ENCODE data around the gene ATF2.
A peak's percentile ranks its signal among the peaks of the same experiment; 100 is the strongest.

The ATF2 gene, protein sequence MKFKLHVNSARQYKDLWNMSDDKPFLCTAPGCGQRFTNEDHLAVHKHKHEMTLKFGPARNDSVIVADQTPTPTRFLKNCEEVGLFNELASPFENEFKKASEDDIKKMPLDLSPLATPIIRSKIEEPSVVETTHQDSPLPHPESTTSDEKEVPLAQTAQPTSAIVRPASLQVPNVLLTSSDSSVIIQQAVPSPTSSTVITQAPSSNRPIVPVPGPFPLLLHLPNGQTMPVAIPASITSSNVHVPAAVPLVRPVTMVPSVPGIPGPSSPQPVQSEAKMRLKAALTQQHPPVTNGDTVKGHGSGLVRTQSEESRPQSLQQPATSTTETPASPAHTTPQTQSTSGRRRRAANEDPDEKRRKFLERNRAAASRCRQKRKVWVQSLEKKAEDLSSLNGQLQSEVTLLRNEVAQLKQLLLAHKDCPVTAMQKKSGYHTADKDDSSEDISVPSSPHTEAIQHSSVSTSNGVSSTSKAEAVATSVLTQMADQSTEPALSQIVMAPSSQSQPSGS
- 72.0 to 79.3 reads per million in 2 donors for total RNA-seq

- peak; percentile 94 to 100 (median 97) for DNase-seq
These were observed at the start of gene ATF2 for GRCh38 chr2:175167792-175168563. ATF2 (minus strand) TSS chr2:175168203; CDS start chr2:175136443, 31,760 bp downstream.

DNA sequence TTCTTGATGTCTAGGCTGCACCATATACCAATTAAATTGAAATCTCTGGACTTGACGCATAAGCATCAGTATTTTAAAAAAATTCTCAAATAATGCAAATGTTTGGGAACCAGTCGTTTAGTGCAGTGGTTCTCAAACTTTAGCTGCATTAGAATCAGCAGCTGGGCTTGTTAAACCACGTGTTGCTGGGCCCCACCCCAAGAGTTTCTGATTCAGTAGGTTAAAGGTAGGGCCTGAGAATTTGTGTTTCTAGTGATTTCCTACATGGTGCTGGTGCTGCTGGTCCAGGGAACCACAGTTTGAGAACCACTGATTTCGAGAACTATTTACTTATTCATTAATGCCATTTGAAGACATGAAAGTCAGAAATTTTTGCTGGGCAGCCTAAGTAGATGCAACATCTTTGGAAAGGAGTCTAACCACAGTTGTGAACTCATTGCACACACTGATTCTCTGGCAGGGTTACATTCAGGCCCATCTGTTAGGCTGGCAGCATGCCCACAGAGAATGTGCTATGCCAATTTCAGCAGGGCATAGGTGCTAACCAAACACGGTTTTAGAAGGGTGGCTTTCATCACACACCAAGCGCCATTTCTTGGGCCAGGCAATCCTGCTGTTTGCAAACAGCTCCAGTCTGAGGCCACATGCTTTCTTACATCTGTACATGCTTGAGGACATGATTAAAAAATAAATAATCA, 39.9 kb upstream of the ATF2 start:
- DNase-seq = peak in 1 of 5 experiments; percentile 70

DNA sequence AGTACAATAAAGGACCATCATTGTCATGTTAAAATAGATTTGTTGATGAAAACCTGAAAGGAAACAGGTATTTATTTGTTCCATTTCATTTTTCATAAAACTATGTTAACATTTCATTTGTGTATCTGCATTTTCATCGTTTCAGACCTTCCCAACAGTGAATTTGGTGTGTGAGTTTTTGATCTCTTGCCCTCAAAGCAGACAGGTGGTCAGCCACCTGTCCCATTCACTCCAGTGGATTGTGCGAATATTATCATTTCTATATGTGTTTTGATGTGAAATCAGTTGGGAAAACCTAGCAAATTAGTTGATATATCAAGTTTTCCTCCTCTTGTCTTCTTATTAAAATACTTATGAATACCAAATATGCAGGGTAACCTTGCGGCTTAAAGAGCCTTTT, 38.9 kb upstream of the ATF2 start:
- DNase-seq = no peak

GRCh38 chr2:175205523-175205922, 37.5 kb upstream of the ATF2 start:
- no peak for DNase-seq

GRCh38 chr2:175203621-175204496, 35.9 kb upstream of the ATF2 start:
- peak in 2 of 5 experiments; percentile 8 to 79 for DNase-seq

- no peak for DNase-seq
These were observed 27.0 kb upstream of the ATF2 start for GRCh38 chr2:175195012-175195411.

DNA sequence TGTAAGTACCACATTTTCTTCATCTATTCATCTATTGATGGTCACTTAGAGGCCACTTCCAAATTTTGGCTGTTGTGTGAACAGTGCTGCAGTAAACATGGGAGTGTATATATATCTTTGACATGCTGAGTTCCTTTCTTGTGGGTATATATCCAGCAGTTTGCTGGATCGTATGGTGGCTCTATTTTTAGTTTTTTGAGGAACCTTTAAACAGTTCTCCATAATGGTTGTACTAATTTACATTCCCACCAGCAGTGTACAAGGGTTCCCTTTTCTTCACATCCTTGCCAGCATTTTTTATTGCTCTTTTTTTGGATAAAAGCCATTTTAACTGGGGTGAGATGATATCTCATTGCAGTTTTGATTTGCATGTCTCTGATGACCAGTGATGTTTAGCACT, 20.8 kb upstream of the ATF2 start:
- DNase-seq = no peak

DNA sequence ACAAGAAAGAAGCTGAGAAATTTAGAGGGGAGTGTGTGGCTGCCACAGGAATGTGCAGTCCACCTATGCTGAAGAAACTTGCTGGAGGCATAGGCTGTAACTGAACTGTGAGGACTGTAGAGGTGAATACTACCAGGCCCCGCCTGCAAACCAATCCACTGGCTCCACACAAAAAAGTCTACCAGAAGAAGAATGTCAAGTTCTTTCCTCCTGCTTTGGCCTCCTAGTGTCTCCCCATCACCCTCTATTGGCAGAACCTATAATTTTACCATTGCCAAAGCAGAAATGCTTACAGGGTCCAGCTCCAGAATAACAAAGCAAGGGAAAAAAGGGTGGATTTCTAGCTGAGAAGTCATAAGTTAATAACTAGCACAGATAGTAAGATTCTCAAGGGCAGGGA, 19.4 kb upstream of the ATF2 start:
- DNase-seq = peak in 1 of 5 experiments; percentile 61

DNA sequence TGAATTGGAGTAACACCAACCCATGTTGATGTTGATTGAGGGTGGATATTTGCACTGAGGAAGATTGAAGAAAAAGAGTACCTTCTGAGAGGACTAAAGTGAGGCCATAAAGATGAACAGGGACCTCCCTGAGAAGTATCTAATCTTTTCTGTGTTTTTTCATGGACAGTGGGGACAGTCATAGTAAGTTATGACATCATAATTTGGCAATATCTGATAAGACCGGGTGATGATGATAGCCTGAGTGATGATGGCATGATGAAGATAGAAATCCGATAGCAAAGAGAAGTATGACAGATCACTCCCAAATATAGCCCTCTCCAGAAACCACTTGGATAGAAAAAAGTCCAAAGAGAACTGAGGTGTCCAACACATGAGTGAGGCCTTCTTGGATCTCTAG, 15.7 kb upstream of the ATF2 start:
- no peak for DNase-seq

DNA sequence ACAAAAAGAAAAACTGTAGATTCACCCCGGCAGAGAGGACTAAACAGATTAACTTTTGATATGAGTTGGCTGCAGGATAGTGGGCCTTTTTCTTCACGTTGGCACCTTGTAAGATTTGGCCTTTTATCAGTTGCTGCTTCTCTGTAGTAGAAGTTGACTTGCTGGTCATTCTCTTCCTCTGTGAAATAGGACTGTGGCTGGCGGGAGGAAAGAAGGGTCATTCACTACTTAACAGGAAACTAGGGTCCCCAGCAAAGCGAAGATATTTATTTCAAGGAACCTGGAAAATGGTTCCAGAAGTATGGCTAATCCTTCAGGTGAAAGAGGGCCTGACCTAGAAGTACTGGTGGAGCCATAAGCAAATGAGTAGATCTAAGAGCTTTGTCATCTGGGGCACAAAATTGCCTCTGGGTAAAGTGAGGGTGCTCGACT, 13.9 kb upstream of the ATF2 start:
- DNase-seq = no peak

DNA sequence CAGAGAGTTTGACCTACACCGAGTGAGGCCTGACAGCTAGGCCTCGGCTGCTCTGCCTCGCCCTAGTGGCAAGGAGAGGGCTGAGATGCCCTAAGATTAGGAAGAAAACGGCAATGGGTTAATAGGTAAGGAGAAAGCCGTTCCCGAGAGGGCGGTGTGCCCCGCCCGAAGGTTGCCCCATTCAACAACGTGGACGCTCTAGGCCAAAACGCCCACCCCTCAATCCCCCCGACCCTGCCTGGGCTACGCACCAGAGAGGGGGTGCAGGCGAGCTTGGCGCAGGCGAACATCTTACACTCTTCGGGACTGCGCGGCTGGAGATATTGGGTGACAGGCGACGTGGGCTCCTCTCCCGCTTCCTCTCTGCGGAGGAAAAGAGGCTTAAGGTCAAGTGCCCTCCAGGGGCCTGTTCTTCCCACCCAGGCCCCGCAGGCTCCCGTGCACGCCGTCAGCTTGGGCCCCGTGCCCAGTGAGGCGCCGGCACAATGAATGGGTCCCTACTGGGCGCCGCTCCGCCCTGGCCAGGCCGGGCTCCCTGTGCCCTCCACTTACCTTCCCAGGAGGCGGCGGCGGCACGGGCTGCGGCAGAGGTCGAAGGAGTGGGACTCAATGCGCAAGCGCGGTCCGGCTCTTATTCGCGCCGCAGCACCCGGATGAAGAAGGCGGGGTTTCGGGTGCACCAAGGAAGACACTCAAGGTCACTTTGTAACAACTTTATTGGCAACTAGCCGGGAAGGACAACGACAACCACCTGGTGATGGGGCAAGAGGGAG, 13.3 kb upstream of the ATF2 start, which contains the start of gene ATP5MC3:
Gene ATP5MC3, minus strand, starts transcription at position 607 of the 773 bp plus-strand sequence. Its CDS starts 317 bp downstream, at position 290.
- DNase-seq = peak; percentile 73 to 98 (median 84)

GRCh38 chr2:175180701-175181103, 12.7 kb upstream of the ATF2 start:
- DNase-seq = peak in 4 of 5 experiments; percentile 24 to 78 (median 30)

DNA sequence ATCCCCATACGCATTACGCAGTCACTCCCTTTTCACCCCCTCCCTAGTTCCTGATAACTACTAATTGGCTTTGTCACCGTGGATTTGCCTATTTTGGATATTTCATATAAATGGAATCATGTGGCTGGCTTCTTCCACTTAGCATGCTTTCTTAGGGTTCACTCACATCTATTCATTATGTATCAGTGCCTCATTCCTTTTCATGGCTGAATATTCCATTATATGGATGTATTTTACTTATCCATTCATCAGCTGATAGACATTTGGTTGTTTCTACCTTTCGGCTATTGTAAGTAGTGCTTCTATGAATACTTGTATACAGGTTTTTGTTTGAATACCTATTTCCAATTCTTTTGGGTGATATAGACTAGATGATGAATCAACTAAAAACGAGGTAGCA, 8.6 kb upstream of the ATF2 start:
- DNase-seq = no peak

- DNase-seq = no peak
These were observed 7.9 kb upstream of the ATF2 start for GRCh38 chr2:175175896-175176295.

GRCh38 chr2:175175320-175175719, 7.3 kb upstream of the ATF2 start:
- DNase-seq = no peak

GRCh38 chr2:175170659-175171304, 2.8 kb upstream of the ATF2 start:
- DNase-seq = peak in 1 of 5 experiments; percentile 40

DNA sequence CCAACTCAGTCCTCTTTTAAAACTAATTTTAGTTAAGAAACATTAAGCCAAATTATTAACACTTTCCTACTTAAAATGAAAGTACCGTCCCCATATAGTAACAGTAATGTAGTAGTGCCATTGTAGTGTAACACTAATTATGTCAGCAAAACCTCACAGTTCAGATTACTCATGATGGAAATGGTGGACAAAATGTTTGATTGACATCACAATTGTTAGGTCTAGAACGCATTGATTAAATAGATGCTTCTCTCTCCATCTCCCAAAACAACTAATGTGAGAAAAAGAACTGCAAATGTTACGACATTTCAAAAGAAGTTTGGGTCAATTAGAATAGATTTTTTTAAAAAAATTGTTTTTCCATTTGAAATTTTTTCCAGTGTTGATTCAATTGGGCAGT, 1.2 kb upstream of the ATF2 start:
- DNase-seq = peak in 1 of 5 experiments; percentile 46

DNA sequence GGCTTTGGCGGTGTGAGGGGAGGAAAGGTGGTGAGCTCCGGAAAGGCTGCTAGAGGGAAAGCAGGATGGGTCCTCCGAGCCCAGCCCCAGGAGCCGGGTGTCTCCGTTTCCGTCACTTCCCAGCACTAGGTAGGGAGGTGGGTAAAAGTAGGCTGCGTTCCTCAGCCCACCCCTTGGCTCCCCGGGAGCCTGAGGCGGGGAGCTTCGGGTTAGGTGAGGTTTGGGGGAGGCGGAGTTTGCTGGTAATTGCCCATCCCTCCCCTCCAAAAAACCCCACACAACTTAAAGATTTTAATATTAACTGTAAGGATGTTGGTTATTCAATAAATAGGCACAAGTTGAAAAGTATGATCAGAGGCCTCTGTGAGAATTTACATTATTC, 552 bp upstream of the ATF2 start:
- DNase-seq = no peak

- DNase-seq = peak in 4 of 5 experiments; percentile 10 to 53 (median 14)
These were observed 769 bp downstream of the ATF2 start for GRCh38 chr2:175167076-175167791.
